Anterior cingulate cortex (tissue), 58 donors: ENCODE data around the gene PRKCZ.

Experiments used
- DNase-seq, 58 donors: peaks; one replicate each; lab custom pipeline; 2025; lab: John Stamatoyannopoulos, UW

The PRKCZ gene

GRCh38 chr1:2044510-2045319, 5.5 kb upstream of the PRKCZ start:
- DNase-seq: peak in 51 of 58 donors; percentile 16 to 73 (median 53)

- no peak for DNase-seq
Observed at GRCh38 chr1:2045468-2046173, 4.6 kb upstream of the PRKCZ start.

DNA sequence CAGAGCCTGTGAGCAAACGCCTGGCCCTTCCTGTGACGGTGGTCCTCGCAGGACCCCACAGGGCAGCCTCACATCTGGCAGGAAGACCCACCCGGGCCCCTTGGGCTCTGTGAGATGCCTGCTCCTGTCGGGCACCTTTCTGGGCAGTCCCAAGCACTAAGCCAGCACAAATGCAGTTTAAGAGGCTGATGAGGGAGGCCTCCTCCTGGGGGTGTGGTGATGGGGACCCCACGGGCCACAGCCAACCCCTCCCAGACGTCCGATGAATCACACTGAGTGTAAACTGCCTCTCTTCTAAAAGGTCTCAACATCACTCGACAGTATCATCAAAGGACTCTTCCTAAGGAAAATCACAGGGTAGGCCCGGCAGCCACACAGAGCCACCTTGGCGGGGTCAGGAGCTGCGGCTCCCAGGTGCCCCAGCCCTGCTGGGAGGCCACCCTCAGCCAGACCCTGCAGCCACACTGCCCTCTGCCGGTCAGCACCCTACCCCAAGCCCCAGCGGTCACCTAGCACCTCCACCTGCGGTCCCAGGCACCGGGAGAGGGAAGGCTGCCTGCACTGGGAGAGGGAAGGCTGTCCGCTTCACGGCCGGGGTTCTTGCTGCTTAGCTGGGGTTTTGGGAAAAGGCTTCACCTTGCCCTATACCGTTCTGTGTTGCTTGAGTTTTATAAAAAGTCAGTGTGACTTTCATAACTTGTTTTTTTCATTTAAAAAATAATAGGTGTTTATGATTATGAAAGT, 3.9 kb upstream of the PRKCZ start:
- DNase-seq: peak in 17 of 58 donors; percentile 6 to 52 (median 15)

- no peak for DNase-seq
Observed at GRCh38 chr1:2046953-2047748, 3.1 kb upstream of the PRKCZ start.

DNA sequence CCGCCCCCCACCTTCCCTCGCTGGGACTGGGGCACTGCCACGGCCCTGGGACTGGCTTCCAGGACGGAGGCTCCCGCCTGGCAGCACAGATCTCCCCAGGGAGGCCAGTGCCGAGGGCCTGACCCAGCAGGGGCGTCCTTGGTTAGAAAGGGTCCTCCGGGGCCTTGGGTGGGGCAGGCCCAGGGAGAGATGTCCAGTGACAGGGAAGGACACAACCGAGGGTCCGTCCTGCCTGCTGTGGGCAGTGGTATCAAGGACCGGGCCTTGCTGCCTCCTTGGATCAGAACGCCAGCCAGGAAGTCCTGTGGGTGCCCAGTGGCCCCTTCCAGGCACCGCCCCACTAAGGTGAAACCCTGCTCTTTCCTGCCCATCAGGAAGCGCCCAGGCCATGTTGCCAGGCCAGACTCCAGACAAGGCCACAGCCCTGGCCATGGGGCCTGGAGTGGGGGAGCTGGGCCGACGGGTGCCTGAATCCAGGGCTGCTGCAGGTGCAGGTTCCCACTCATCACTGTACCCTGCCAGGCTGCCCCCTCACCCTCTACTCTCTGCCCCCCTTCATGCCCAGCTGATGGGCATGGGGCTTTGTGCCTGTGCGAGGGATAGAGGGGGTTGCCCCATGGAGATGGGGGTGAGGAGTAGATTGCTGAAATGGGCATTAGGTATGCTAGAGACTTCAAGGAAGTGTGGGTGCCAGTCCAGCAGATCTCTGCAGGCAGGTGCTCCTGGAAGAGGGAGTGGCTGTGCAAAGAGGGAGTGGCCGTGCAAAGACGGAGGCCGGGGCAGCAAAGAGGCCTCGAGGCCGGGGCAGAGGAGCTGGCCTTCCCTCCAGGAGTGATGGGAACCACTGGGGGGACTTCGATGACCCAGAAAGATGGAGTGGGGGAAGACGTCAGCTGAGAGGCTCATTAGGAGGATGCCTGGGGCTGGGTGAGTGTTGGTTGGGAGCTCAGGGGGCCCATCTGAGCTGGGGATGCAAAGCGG, 2.2 kb upstream of the PRKCZ start:
- no peak for DNase-seq

DNA sequence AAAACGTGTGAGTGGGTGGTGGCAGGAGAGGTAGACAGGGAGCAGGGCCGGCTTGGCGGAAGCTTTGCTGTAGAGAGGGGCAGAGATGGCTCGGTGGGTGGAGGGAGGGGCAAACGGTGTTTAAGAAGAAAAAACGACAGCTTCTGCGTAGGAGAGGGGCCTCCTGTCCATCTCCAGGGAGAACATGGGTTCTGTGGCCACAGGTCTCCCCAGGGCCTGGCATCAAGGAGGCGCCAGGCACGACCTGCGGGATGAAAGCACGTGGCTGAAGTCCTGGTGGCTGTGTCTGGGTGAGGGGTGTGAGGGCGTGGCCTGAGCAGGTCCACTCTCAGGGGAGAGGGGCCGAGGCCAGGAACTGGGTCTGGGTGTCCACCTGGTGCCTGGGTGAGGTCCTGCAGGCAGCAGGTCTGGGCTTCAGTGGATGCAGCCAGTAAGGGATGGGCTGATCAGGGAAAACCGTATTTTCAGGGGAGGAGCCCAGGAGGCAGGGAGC, 940 bp upstream of the PRKCZ start:
- DNase-seq: no peak

- no peak for DNase-seq
Observed at GRCh38 chr1:2050461-2050792, 216 bp downstream of the PRKCZ start.

- no peak for DNase-seq
Observed at GRCh38 chr1:2050793-2051682, 827 bp downstream of the PRKCZ start.

- DNase-seq: no peak
Observed at GRCh38 chr1:2052054-2052679, 2.0 kb downstream of the PRKCZ start.

DNA sequence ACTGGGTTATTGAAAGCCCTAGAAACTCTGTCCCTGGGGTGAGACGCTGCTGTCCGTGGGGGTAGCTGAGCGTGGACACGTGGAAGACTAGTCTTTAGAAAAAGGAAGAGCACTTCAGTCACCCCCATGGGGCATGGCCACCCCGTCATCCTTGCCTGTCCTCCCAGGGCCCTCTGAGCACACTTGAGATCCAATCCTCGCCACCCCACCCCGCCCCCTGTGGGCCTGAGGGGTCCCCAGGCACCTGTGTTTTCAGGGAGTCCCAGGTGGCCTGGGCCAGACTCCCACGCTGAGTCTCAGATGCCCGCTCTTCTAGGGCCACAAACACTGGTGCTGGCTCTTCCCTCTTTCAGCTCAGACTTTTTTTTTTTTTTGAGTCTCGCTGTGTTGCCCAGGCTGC, 2.5 kb downstream of the PRKCZ start:
- no peak for DNase-seq

DNA sequence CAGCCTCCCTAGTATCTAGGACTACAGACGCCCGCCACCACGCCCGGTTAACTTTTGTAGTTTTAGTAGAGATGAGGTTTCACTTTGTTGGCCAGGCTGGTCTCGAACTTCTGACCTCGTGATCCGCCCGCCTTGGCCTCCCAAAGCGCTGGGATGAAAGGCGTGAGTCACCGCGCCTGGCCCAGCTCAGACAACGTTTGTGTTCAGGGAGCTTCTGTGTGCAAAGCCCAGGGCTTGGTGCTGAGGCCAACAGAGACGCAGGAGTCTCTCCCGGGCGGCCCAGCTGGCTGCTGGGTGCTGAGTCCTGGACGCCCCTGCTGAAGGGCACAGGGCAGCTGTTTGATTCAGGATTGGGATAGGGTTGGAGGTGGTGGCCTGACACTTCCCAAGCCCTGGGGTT, 3.0 kb downstream of the PRKCZ start:
- DNase-seq: no peak

DNA sequence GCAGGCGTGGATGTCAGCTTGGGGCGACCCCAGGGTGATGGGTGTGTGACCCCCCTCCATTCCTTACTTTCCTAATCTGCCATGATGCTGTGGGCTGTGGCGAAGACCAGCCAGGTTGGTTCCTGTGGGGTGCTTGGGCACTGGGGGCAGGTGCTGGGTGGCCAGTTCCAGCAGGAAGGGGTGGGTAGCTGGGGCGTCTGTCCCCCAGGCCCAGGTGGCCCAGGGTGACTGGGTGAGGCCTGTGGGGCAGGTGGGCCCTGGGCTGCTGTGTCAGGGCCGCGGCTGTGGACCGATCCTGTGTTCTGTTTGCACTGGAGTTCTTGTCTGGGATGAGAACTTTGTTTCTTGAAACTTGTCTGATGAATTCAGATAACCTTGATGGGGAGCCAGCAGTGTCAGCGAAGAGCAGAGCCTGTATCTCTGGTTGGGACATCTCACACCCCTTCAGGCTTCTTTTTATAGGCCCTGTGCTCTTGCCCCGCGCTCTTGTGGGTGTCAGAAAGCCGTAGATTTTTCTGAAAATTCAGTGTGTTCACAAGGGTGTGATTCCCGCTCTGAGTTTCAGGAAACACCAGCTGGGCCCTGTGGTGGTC, 3.7 kb downstream of the PRKCZ start:
- no peak for DNase-seq

DNA sequence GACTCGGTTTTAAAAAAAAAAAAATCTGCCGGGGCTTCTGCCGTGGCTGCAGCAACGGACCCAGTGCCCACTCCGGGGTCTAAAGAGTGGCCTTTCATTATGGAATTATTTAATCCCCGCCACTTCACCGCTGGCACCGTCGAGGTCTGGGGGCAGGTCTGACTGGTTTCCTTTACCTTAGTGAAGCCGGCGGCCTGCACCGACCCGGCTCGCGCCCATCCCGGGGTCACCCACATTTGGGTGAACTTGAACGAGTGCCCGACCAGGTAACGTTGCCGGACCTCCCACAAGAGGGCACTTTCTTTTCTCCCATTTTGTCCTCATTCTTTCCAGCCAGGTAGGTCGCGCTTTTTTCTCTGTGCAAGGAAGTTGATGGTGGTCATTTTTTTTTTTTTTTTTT, 4.3 kb downstream of the PRKCZ start:
- DNase-seq: no peak

- no peak for DNase-seq
Observed at GRCh38 chr1:2055911-2056575, 5.8 kb downstream of the PRKCZ start.

GRCh38 chr1:2056955-2057590, 6.9 kb downstream of the PRKCZ start:
- no peak for DNase-seq

DNA sequence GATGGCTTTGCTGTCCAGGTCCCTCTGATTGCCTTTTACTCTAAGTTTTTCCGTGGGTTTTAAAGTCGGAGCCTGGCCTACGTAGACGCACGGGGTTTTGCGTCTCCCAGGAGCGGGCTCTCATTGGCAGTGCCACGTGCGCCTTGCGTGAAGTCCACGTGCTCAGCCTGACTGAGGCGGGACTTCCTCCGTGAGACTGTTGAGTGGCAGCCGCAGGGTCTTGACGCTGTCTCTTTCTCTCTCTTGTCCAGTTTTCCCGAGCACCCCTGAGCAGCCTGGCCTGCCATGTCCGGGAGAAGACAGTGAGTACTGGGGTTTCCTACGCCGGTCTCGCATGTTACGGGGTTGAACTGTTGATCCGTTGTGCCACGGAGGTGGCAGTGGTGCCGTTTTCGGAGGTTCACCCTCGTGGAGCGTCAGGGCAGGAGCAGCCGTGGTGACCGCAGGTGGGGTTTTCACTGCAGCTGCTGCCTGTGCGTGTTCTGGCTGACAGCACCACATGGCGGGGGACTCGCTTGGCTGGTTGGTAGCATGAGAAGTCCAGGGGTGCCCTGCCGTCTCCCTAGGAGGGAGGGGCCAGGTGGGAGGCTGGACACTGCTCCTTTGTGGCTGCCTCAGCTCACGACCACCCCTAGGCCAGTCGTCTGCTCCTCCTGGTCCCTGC, 9.2 kb downstream of the PRKCZ start:
- DNase-seq: no peak
